Upper lobe of left lung (tissue), 6 donors: Measurements from ENCODE around the gene TBC1D24. TPM values are rescaled to one million over a fixed set of nuclear protein-coding genes. Genes with fewer than 3 reads are reported as not detected.
A peak's percentile ranks its signal among the peaks of the same experiment; 100 is the strongest.

ENCODE experiments used
- ATAC-seq, 2 donors: fragments of 200-7000 bp; cut with Tn5 transposase; one replicate each; pipeline ENCODE4 v1.9.1; 2022; ENCODE audit warnings: mild to moderate bottlenecking in 2 of 2, moderate library complexity in 2 of 2; ENCODE audit not compliant: low FRiP score in 2 of 2
- DNase-seq, 2 donors: peaks; one replicate each; pipeline ENCODE4 v3.0.0-alpha.2; 2019 to 2020
- H3K27ac ChIP-seq, 4 donors: fragments of 200-600 bp; sonication (generic); one replicate each; pipeline ENCODE4 v1.5.1; 2016 to 2019
- H3K27me3 ChIP-seq, 4 donors: fragments of 200-600 bp; sonication (generic); one replicate each; pipeline ENCODE4 v1.5.1; 2017 to 2019
- H3K36me3 ChIP-seq, 4 donors: fragments of 200-600 bp; sonication (generic); one replicate each; pipeline ENCODE4 v1.5.1; 2016 to 2019
- H3K4me1 ChIP-seq, 4 donors: fragments of 200-600 bp; sonication (generic); one replicate each; pipeline ENCODE4 v1.5.1; 2018 to 2019
- H3K4me3 ChIP-seq, 4 donors: fragments of 200-600 bp; sonication (generic); one replicate each; pipeline ENCODE4 v1.5.1; 2017 to 2019; ENCODE audit warnings: mild to moderate bottlenecking in 2 of 4, moderate library complexity in 1 of 4
- H3K9me3 ChIP-seq, 4 donors: fragments of 200-600 bp; sonication (generic); one replicate each; pipeline ENCODE4 v1.5.1; 2018 to 2019
- CTCF ChIP-seq, 6 experiments: fragments of 450-650 bp in 4 of 6; fragments of 200-600 bp in 2 of 6; sonication (generic) in 2 of 6; IDR thresholded peaks; one replicate each; pipeline ENCODE4 v1.5.1; 2016 to 2019; ENCODE audit warnings: antibody characterized with exemption in 6 of 6
- EP300 ChIP-seq, 4 donors: sonication (generic); formaldehyde crosslinking; IDR thresholded peaks; one replicate each; pipeline ENCODE4 v1.5.1; 2017; ENCODE audit warnings: antibody characterized with exemption in 4 of 4, control low read depth in 2 of 4
- POLR2A ChIP-seq, 4 donors: fragments of 450-650 bp; IDR thresholded peaks; one replicate each; pipeline ENCODE4 v1.5.1; 2016 to 2017; ENCODE audit warnings: antibody characterized with exemption in 4 of 4, mild to moderate bottlenecking in 2 of 4
- POLR2AphosphoS5 ChIP-seq, 2 donors: sonication (generic); formaldehyde crosslinking; IDR thresholded peaks; one replicate each; pipeline ENCODE4 v1.5.1; 2017; ENCODE audit warnings: antibody characterized with exemption in 2 of 2
- WGBS, 2 donors: methylation state at CpG; one replicate each; pipeline ENCODE4 v1.1.5; 2017 to 2018; 5-methylcytosine and 5-hydroxymethylcytosine counted together
- total RNA-seq, 6 donors: library from RNA; depleted of rRNA in 4 of 6; stranded (reverse); fragments of >200 nt in 4 of 6; gene quantifications; one replicate each; pipeline versions ENCODE4 v1.1.0 to v1.2.1, GENCODE V29; 2016 to 2021
- donor health status: DM: no; HTN: no; CAD: no; lungs with moderate emphysema.
- donor health status: DM: no; HTN: yes; CAD: no; lungs with severe emphysema.

Gene TBC1D24
- total RNA-seq, 6 donors from 2014 or later = 25.9 to 49.6 (median 37.2) TPM

GRCh38 chr16:2428051-2428783 is 46.7 kb upstream of the TBC1D24 start:
- H3K27ac ChIP-seq = peak overlapping the region in 3 of 4 donors; percentile 80 to 83 (median 83)
- DNase-seq (peak in 1 of 2 donors; percentile 65), ATAC-seq (peak; percentile 9 to 38)
- H3K4me1 ChIP-seq = peaks cover 7 to 32% (median 20%) of the 10 kb centered on the region in 4 donors
- TF ChIP-seq POLR2A (IDR thresholded peaks at IDR 0.05) (no peak), CTCF (IDR thresholded peaks at IDR 0.05) (peak in 2 of 6 experiments; percentile 16 to 44)
- H3K36me3 ChIP-seq = peaks cover 0 to 12% (median 4%) of the 10 kb centered on the region in 4 donors
- H3K4me3 ChIP-seq = peak overlapping the region; percentile 51 to 98 (median 90)
- no peaks in the 10 kb centered on the region for H3K9me3 ChIP-seq
- 36 to 55% methylated on average over 15 to 25 of the region's 28 CpGs for WGBS, 2 donors
- H3K27me3 ChIP-seq = no peaks in the 10 kb centered on the region

GRCh38 chr16:2428784-2429033 is 46.2 kb upstream of the TBC1D24 start:
- 0 to 1% methylated on average over 6 to 16 of the region's 24 CpGs for WGBS, 2 donors
- Histone ChIP-seq H3K4me3 (peak overlapping the region; percentile 51 to 98 (median 90)), H3K36me3 (peaks cover 0 to 12% (median 4%) of the 10 kb centered on the region in 4 donors), H3K9me3 (no peaks in the 10 kb centered on the region), H3K27me3 (no peaks in the 10 kb centered on the region), H3K4me1 (peaks cover 7 to 29% (median 20%) of the 10 kb centered on the region in 4 donors), H3K27ac (peak overlapping the region; percentile 60 to 83 (median 82))
- DNase-seq = no peak
- TF ChIP-seq EP300 (IDR thresholded peaks at IDR 0.05) (no peak), CTCF (IDR thresholded peaks at IDR 0.05) (peak in 3 of 6 experiments; percentile 3 to 7 (median 5))
- ATAC-seq = peak in 1 of 2 donors; percentile 68

GRCh38 chr16:2429034-2429770 is 45.7 kb upstream of the TBC1D24 start, which contains the start of gene CCNF:
CCNF (plus strand) TSS chr16:2429447; CDS start chr16:2429482, 35 bp downstream.
- H3K36me3 ChIP-seq = peaks cover 0 to 12% (median 4%) of the 10 kb centered on the region in 4 donors
- no peaks in the 10 kb centered on the region for H3K9me3 ChIP-seq
- ATAC-seq (peak; percentile 97 to 98), DNase-seq (peak; percentile 97 to 100)
- TF ChIP-seq POLR2A (IDR thresholded peaks at IDR 0.05) (peak in 3 of 4 donors; percentile 17 to 64 (median 47)), POLR2AphosphoS5 (IDR thresholded peaks at IDR 0.05) (peak; percentile 36 to 49), EP300 (IDR thresholded peaks at IDR 0.05) (no peak), CTCF (IDR thresholded peaks at IDR 0.05) (peak in 4 of 6 experiments; percentile 17 to 53 (median 40))
- peak within 1 kb of the TSS; percentile 85 to 98 (median 94) for H3K4me3 ChIP-seq
- 0% methylated on average over 6 to 22 of the region's 103 CpGs for WGBS, 2 donors
- peaks cover 7 to 29% (median 20%) of the 10 kb centered on the region in 4 donors for H3K4me1 ChIP-seq
- H3K27me3 ChIP-seq = no peaks in the 10 kb centered on the region
- H3K27ac ChIP-seq = peak within 1 kb of the TSS; percentile 60 to 83 (median 82)

GRCh38 chr16:2429771-2430663 is 44.9 kb upstream of the TBC1D24 start:
- WGBS, 2 donors = 4 to 6% methylated on average over 21 to 39 of the region's 46 CpGs
- peak in 1 of 2 donors; percentile 33 for ATAC-seq
- Histone ChIP-seq H3K4me3 (peak overlapping the region; percentile 85 to 98 (median 94)), H3K36me3 (peaks cover 0 to 12% (median 4%) of the 10 kb centered on the region in 4 donors), H3K27me3 (no peaks in the 10 kb centered on the region), H3K4me1 (peaks cover 7 to 29% (median 20%) of the 10 kb centered on the region in 4 donors), H3K27ac (peak overlapping the region; percentile 20 to 83 (median 48)), H3K9me3 (no peaks in the 10 kb centered on the region)
- TF ChIP-seq CTCF (IDR thresholded peaks at IDR 0.05) (no peak), EP300 (IDR thresholded peaks at IDR 0.05) (no peak), POLR2AphosphoS5 (IDR thresholded peaks at IDR 0.05) (no peak), POLR2A (IDR thresholded peaks at IDR 0.05) (no peak)
- DNase-seq = no peak
